Parathyroid adenoma (tissue), 2 donors: Measurements from ENCODE around the gene IL17D.

Experiments used
- H2AFZ ChIP-seq: fragments of 300-600 bp; sonication (generic); one replicate; pipeline ENCODE4 v1.7.0; 2017; ENCODE audit warnings: antibody characterized with exemption, mild to moderate bottlenecking
- H3K27ac ChIP-seq: fragments of 300-600 bp; sonication (generic); one replicate; pipeline ENCODE4 v1.7.0; 2017
- H3K27me3 ChIP-seq: fragments of 300-600 bp; sonication (generic); one replicate; pipeline ENCODE4 v1.7.0; 2017; ENCODE audit warnings: low read length; ENCODE audit not compliant: control insufficient read depth, insufficient read depth
- H3K36me3 ChIP-seq: fragments of 300-600 bp; sonication (generic); one replicate; pipeline ENCODE4 v1.7.0; 2017; ENCODE audit warnings: low read length; ENCODE audit not compliant: control insufficient read depth, insufficient read depth
- H3K4me1 ChIP-seq: fragments of 300-600 bp; sonication (generic); one replicate; pipeline ENCODE4 v1.7.0; 2017; ENCODE audit warnings: control low read depth
- H3K4me2 ChIP-seq: fragments of 300-600 bp; sonication (generic); one replicate; pipeline ENCODE4 v1.7.0; 2017; ENCODE audit warnings: low read length
- H3K4me3 ChIP-seq: fragments of 300-600 bp; sonication (generic); one replicate; pipeline ENCODE4 v1.7.0; 2017; ENCODE audit warnings: low read depth, low read length
- H3K79me2 ChIP-seq: fragments of 300-600 bp; sonication (generic); one replicate; pipeline ENCODE4 v1.7.0; 2017; ENCODE audit warnings: control low read depth
- H3K9ac ChIP-seq: fragments of 300-600 bp; sonication (generic); one replicate; pipeline ENCODE4 v1.7.0; 2017; ENCODE audit warnings: mild to moderate bottlenecking
- H3K9me3 ChIP-seq: fragments of 300-600 bp; sonication (generic); one replicate; pipeline ENCODE4 v1.7.0; 2017; ENCODE audit warnings: low read length; ENCODE audit not compliant: control insufficient read depth
- CTCF ChIP-seq: fragments of 300-600 bp; sonication (generic); IDR thresholded peaks from one replicate; pipeline ENCODE4 v1.7.0; 2017; ENCODE audit warnings: antibody characterized with exemption, mild to moderate bottlenecking
- donor health status: primary hyperparathyroidism.

Gene IL17D

GRCh38 chr13:20682061-20682460 is 21.4 kb upstream of the IL17D start:
- no peaks in the 10 kb centered on the region for H3K4me1 ChIP-seq
- H3K79me2 ChIP-seq = no peaks in the 10 kb centered on the region
- H3K27me3 ChIP-seq = no peaks in the 10 kb centered on the region
- no peak overlapping the region for H3K4me2 ChIP-seq
- H3K9ac ChIP-seq = no peak overlapping the region
- no peaks in the 10 kb centered on the region for H3K9me3 ChIP-seq
- no peak overlapping the region for H3K4me3 ChIP-seq
- H3K27ac ChIP-seq = no peak overlapping the region
- TF ChIP-seq CTCF = no peak
- no peaks in the 10 kb centered on the region for H3K36me3 ChIP-seq
- no peak overlapping the region for H2AFZ ChIP-seq

DNA sequence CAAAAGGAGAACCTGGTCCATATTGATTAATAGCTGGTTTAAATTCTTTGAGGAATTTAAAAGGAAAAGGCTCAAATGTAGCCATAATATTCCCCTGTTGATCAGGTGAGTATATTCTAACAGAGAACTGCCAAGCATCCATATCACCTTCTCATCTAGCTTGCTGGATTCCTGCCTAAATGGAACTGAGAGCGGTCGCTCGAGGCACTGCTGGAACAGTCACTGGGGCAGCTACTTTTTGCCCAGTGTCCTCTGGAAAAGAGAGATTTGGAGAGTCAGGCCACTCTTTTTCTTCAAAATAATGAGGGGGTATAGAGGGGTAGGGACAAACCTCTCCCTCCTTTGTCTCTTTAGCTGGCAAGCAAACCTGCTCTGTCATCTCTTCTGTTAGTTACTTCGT is 19.5 kb upstream of the IL17D start:
- Histone ChIP-seq H3K27ac (no peak overlapping the region), H3K4me1 (no peaks in the 10 kb centered on the region), H3K27me3 (no peaks in the 10 kb centered on the region), H3K4me3 (no peak overlapping the region), H3K4me2 (no peak overlapping the region), H3K9ac (no peak overlapping the region), H3K9me3 (no peaks in the 10 kb centered on the region), H2AFZ (no peak overlapping the region), H3K36me3 (no peaks in the 10 kb centered on the region), H3K79me2 (no peaks in the 10 kb centered on the region)
- no peak for TF ChIP-seq CTCF

- no peak overlapping the region for H3K9ac ChIP-seq
- H3K27ac ChIP-seq = no peak overlapping the region
- TF ChIP-seq CTCF = no peak
- no peaks in the 10 kb centered on the region for H3K9me3 ChIP-seq
- H3K27me3 ChIP-seq = no peaks in the 10 kb centered on the region
- H3K4me3 ChIP-seq = no peak overlapping the region
- H2AFZ ChIP-seq = no peak overlapping the region
- H3K79me2 ChIP-seq = no peaks in the 10 kb centered on the region
- H3K4me1 ChIP-seq = no peaks in the 10 kb centered on the region
- H3K36me3 ChIP-seq = no peaks in the 10 kb centered on the region
- no peak overlapping the region for H3K4me2 ChIP-seq
Measured at GRCh38 chr13:20684546-20684945, 19.0 kb upstream of the IL17D start.

DNA sequence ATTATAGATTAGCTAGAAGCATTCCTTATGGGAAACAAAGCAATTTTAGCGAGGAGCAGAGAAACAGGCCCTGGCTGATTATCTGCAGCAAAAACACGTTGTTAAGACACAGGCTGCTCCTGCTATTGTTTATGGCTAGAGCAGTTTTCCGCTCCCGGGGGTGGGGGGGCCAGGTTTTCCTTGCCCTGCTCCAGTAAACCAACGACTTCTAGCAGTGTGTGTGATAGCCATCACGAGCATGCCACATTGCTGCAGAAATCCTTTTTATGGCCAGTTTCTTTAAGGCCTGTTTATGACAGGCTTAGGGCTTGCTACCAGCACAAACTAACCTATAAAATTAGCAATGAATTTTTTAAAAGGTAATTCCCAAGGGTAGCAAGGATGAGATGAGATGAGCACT is 18.4 kb upstream of the IL17D start:
- Histone ChIP-seq H2AFZ (no peak overlapping the region), H3K9ac (no peak overlapping the region), H3K9me3 (no peaks in the 10 kb centered on the region), H3K27me3 (no peaks in the 10 kb centered on the region), H3K4me2 (no peak overlapping the region), H3K4me3 (no peak overlapping the region), H3K36me3 (no peaks in the 10 kb centered on the region), H3K79me2 (no peaks in the 10 kb centered on the region), H3K4me1 (no peaks in the 10 kb centered on the region), H3K27ac (no peak overlapping the region)
- TF ChIP-seq CTCF = no peak

DNA sequence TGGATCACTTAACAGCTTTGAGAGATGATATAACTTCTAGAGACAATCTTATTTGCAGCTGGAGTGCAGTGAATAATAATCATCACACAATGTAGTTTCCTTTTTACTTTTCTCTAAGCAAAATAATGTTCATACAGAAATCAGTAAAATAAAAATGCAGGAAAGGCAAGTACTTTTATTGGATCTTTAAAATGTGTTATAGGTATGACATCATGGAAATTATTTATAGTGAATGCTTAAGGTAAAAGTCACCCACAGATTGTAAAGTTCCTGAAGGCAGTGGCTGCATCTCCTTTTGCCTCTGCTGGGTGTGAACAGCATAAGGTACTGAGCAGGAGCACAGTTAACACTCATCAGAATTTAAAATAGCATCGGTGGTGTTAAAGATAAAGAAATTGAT is 17.3 kb upstream of the IL17D start:
- no peak overlapping the region for H3K4me2 ChIP-seq
- no peaks in the 10 kb centered on the region for H3K9me3 ChIP-seq
- H3K4me3 ChIP-seq = no peak overlapping the region
- H3K9ac ChIP-seq = no peak overlapping the region
- H3K27ac ChIP-seq = no peak overlapping the region
- no peaks in the 10 kb centered on the region for H3K79me2 ChIP-seq
- no peak overlapping the region for H2AFZ ChIP-seq
- H3K36me3 ChIP-seq = no peaks in the 10 kb centered on the region
- no peaks in the 10 kb centered on the region for H3K27me3 ChIP-seq
- TF ChIP-seq CTCF = no peak
- H3K4me1 ChIP-seq = no peaks in the 10 kb centered on the region
